MM.1S (cell line): ENCODE results near the gene WIPF3.

Experiments used
- EZH2 ChIP-seq: fragments of 300-600 bp; sonication (generic); optimal IDR thresholded peaks from 2 replicates; pipeline ENCODE3; 2017; ENCODE audit warnings: low read depth, mild to moderate bottlenecking, antibody characterized with exemption, low read length, mixed read lengths
- EZH2phosphoT487 ChIP-seq: fragments of 300-600 bp; sonication (generic); IDR thresholded peaks from 2 replicates; pipeline ENCODE4 v1.6.1; 2018; ENCODE audit warnings: antibody characterized with exemption, low read length
- TF ChIP-seq, protein P1 (sequence below): fragments of 300-600 bp; sonication (generic); IDR thresholded peaks from 2 replicates; pipeline ENCODE4 v1.5.1; 2016; ENCODE audit warnings: antibody characterized with exemption, low read length, mixed read lengths

DNA sequence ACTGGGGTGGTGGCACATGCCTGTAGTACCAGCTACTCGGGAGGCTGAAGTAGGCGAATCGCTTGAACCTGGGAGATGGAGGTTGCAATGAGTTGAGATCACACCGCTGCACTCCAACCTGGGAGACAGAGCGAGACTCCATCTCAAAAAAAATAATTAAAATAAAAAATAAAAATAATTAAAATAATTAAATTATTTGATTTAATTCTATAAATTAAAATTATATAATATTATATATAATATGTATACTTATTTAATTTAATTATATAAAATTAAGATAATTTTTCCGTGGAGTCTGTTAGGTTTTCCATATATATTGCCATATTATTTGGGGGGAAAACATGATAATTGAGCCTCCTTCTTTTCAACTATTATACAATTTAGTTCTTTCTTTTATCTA lies 12.0 kb downstream of the WIPF3 start:
- TF ChIP-seq, protein P1, sequence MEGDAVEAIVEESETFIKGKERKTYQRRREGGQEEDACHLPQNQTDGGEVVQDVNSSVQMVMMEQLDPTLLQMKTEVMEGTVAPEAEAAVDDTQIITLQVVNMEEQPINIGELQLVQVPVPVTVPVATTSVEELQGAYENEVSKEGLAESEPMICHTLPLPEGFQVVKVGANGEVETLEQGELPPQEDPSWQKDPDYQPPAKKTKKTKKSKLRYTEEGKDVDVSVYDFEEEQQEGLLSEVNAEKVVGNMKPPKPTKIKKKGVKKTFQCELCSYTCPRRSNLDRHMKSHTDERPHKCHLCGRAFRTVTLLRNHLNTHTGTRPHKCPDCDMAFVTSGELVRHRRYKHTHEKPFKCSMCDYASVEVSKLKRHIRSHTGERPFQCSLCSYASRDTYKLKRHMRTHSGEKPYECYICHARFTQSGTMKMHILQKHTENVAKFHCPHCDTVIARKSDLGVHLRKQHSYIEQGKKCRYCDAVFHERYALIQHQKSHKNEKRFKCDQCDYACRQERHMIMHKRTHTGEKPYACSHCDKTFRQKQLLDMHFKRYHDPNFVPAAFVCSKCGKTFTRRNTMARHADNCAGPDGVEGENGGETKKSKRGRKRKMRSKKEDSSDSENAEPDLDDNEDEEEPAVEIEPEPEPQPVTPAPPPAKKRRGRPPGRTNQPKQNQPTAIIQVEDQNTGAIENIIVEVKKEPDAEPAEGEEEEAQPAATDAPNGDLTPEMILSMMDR = no peak
- TF ChIP-seq EZH2 (no peak), EZH2phosphoT487 (no peak)
